ENCODE measurements around the gene RHEBL1.
"Not testable (repeated sequence)": the region's sequence is repeated elsewhere in the genome, so short reads cannot be mapped to it uniquely, and the experiment has no call there.

Gene RHEBL1

DNA sequence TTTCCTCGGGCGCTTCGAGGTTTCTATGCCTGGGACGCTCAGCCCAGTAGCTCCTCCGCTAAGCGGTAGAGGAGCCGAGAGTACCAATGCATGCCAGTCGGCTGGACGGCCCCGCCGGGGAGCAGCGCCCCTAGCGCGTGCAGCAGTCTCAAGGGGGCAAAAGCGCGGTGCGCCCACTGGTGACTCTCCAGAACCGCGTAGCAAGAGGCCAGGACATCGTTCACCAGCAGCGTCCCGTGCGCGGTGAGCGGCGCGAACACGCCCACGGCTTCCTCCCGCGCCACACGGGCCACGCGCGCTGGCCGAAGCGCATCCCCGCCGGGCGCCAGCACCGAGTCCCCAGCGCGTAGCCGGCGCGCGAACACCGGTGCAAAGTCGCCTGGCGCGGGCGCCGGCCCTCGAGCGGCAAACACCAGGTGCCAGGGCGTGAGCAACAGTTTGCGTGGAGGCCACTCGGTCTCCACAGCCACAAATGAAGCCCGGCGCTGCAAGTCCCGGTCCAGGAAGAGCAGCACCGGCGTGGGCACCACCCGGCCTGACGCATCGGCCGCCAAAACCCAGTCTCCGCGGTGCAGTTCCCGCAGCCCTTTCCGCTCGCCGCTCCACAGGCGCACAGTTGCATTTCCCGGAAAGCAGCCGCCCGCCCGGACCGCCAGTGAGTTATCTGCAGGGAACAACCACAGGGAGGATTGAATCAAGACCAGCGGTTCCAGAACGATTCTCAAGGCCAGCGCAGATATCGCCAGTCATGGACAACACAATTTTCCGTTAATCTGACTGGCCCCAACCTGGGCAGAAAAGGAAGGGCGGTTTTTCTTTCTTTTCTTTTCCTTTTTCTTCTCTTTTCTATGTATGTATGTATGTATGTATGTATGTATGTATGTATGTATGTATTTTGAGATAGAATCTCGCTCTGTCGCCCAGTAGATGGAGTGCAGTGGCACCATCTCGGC lies 20.3 kb upstream of the RHEBL1 start:
- DNase-seq (ENCODE audit: low spot score) = no peak

DNA sequence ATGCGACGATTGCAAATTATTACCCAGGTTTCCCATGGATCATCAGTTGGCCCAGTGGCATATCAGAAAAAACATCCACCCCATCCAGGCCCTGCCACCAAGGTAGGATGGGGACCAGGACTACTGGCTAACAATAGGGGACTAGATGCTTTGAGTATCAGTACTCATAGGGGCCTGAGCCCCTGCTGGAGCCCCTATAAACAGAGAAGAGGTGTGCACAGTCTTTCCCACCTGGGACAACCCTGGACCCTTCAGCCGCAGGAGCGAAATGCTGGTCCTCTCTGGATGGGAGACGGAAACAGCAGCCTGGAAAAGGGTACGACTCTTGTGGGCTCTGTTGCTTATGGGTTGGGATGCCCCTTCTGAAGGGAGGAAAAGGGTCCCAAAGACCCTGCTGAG lies 19.2 kb upstream of the RHEBL1 start:
- no peak for DNase-seq (ENCODE audit: low spot score)

DNA sequence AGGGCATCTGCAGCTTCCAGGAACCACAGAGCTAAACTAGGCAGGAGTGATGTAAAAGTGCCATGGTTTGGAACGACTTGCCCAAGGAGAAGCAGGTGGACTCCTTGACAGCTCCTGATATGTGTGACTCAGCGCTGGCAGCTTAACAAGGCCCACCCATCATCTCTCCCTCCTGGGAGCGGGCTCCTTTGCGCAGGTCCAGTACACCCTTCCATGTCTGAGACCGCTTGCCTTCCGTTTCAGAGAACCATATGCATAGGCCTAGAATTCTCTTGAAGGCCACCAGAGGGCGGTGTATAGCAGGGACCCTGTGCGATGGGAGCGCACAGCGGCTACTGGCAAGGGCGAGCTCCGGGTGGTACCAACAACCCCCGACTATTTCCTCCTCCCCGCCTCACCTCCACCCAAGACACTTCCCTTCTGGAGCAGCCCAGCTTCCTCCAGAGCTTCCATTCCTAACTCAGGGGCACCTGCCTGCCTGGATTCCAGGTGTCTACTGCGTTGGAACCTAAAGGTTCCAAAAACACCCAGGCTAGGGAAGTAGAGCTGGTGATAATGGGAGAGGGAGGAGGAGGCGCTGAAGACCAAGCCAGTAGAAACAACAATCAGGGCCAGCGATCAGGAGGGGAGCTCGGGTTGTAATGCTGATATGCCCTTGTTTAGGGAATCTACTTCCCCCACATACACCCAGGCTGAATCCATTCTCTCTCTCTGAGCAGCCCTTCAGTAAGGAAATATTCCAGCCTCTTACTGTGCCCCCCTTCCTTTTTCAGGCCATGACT lies 18.6 kb upstream of the RHEBL1 start:
- DNase-seq (ENCODE audit: low spot score) = peak; percentile 91

DNA sequence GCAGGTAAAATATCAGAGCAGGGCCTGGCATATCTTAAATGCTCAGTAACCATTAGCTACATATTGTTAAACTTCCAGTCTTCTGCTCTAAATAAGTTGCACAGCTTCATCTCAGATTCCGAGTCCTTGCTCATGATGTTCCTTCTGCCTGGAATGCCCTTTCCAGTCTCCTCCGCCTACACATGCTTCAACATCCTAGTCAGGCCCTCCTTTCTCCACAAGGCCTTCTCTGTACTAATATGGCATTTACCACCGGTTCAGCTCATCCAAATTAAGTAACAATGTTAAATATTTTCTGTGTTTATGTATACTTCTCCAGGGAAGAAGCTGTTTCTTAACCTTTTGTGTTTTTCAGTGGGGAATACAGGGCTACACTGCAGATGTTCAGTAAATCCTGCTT lies 16.3 kb upstream of the RHEBL1 start:
- DNase-seq (ENCODE audit: low spot score) = no peak

DNA sequence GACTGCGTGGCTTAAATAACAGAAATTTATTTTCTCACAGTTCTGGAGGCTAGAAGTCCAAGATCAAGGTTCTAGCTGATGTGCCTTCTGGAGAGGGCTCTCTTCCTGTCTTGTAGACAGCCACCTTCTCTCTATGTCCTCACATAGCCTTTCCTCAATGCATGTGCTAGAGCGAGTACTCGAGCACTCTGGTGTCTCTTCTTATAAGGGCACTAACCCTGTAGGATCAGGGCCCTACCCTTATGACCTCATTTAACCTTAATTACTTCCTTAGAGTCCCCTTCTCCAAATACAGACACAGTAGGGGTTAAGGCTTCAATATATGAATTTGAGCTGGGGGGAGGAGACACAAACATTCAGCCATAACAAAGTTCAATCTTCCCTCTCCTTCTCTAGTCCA lies 14.7 kb upstream of the RHEBL1 start:
- DNase-seq (ENCODE audit: low spot score) = no peak

DNA sequence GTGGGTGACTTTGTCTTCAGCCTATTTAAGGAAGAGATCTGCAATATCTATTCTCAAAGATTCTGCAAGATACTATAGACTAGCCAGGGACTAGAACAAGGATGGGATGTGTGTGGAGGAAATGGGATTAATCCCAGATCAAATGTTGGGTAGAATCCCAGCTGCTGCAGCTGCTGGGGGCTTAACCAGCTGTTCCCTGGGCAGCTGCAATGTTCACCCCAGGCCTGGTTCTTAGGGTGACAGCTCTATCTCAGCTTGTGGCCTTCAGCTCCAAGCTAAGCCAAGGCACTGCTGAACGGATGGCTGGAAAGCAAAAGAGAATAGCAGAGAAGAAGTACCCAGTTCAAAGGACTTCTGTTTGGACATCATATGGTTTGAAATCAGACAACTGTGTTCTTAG lies 10.0 kb upstream of the RHEBL1 start:
- DNase-seq (ENCODE audit: low spot score) = no peak

DNA sequence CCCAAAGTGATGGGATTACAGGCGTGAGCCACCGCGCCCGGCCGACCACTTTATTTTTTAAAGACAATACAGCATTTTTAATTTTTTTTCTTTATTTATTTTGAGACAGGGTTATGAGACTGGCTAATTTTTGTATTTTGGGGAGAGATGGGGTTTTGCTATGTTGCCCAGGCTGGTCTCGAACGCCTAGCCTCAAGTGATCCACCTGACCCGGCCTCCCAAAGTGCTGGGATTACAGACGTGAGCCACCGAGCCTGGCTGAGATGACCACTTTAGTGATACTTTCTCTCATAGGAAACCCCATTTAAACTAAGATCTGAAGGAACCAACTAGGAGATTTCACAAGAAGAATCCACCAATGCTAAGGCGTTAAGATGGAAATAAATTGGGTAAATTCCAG lies 1.2 kb upstream of the RHEBL1 start:
- no peak for DNase-seq (ENCODE audit: low spot score)

DNA sequence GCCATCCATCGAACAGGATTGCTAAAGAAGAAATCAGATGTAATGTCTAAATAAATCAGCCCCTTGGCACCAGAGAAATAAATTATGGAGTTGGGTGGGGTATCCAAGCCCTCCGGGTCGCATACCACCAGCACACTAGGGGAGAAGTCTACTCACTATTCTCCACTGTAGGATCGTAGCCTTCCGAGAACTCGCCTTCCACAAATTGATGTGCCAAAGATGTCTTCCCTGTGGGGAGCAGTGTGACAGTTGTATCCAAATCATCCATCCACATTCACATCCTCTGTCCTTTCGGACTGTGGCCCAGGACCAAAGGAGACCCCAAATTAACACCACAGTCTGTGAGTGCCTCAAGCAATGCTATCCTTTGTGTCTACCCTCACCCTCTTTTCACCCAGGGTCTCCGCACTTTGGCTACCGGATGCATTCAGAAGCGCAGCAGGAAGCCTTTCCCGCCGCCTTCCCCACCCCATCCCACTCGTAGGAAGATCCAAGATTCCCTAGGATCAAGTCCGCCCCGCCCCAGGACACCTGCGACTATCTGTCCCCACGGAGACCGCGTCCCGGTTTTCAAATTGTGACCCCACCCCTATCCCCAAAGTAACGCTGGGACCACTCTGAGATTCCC lies 786 bp downstream of the RHEBL1 start:
- no peak for DNase-seq (ENCODE audit: low spot score)

DNA sequence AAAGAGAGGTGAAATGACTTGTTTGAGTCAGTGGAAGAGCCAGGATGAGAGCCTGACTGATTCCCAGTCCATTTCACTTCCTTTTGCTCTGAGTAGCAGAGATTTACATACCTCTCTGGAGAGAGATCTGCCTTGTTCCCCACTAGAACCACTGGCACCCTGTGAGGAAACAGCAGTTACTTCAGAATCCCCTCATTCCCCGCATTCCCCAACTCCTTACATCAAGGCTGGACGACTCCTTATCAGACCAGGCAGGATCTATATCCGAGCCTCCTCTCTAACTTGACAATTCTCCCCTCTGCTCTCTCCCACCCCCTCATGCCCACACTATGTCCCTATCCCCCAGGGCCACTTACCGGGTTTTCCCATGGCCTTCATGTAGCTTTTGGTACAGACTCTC lies 3.7 kb downstream of the RHEBL1 start:
- DNase-seq (ENCODE audit: low spot score) = no peak

DNA sequence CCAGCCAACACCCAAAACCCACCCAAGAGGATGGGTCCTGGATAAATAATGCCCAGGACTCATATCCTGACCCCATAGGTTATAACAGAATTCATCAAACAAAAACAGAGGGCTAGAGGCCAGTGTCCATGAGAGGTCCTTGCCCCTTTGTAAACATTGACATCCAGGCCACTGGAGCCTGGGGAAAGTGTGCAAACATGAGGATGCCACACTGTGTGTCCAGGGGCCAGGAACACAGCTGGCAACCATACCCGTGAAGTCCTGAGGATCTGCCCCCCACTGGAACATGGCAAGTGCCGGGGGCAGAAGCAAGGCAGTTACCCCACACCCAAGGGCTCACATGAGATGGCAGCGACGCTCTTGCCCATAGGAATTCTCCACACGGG lies 5.0 kb downstream of the RHEBL1 start:
- DNase-seq (ENCODE audit: low spot score) = no peak

DNA sequence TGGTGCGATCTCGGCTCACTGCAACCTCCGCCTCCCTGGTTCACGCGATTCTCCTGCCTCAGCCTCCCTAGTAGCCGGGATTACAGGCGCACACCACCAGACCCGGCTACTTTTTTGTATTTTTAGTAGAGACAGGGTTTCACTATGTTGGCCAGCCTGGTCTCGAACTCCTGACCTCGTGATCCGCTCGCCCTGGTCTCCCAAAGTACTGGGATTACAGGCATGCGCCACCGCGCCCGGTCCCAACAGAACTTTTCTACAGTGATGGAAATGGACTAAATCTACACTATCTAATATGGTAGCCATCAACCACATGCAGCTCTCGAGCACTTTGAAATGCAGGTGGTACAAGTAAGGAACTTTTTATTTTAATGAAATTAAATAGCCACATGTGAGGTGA lies 7.9 kb downstream of the RHEBL1 start:
- not testable (repeated sequence) for DNase-seq (ENCODE audit: low spot score)

DNA sequence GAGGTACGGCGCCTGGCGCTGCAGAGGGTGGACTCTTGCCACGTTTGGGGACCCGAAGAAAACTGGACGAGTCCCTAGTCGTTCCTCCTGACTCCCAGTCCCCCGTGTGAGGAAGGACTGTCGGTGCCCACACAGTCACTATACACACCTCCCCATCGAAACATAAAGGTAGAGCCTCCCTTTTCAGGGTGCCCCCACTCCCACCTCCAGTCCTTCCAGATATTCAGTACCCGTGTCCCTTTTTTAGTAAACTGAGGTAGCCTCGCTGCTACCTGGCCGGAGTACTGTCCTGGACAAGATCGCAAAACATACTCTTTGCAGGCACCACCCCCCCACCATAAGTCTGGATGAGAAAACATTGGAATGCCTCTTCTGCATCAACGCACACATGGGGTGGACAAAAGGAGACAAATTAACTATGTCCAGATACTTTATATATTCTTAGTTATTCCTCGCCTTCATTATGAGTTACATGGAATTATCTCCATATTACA lies 8.6 kb downstream of the RHEBL1 start:
- no peak for DNase-seq (ENCODE audit: low spot score)

DNA sequence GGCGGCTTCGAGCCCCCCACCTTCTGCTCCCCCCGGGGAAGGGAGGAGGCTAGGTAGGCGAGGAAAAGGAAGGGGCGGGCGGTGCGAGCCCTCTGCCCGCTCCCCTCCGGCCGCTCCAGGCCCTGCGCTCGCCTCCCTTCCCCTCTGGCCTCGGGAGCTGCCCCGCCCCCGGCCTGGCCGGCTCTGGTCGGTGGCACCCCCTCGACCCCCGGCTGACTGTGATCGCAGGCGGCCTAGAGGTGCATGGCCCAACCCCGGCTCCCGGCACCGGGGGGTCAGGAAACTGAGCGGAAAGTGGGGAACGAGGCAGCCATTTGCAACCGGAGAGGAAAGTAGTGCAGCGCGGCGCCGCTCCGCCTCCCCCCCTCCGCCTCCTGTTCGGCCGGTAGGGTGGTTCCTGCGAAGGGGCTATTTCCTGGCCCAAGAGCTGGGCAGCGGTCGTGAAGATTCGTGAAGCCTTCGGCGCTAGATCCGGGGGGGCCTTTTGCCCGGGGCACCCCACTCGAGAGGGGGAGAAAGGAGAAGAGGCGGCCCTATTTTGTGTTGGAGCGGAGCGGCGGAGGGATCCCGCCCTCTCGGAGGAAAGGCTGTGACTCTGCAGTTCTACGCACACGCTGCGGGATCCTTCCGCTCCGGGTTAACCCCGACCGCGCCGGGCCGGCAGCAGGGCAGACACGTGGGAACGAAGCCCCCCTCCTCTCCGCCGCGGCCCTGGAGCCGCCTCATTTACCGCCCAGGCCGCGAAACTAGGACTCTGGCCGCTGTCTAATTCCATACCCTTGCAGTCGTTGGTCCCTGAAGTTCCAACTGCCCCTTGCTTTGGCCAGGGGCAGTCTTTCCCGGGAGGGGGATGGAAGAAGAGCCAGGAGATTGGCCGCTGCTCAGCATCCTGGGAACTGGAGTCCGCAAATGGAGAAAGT lies 9.3 kb downstream of the RHEBL1 start, which contains the start of gene KMT2D:
TSS of gene KMT2D (minus strand) at position 558 of the 920 bp plus-strand sequence. CDS start 5,470 bp downstream, outside the sequence.
- peak; percentile 84 for DNase-seq (ENCODE audit: low spot score)

DNA sequence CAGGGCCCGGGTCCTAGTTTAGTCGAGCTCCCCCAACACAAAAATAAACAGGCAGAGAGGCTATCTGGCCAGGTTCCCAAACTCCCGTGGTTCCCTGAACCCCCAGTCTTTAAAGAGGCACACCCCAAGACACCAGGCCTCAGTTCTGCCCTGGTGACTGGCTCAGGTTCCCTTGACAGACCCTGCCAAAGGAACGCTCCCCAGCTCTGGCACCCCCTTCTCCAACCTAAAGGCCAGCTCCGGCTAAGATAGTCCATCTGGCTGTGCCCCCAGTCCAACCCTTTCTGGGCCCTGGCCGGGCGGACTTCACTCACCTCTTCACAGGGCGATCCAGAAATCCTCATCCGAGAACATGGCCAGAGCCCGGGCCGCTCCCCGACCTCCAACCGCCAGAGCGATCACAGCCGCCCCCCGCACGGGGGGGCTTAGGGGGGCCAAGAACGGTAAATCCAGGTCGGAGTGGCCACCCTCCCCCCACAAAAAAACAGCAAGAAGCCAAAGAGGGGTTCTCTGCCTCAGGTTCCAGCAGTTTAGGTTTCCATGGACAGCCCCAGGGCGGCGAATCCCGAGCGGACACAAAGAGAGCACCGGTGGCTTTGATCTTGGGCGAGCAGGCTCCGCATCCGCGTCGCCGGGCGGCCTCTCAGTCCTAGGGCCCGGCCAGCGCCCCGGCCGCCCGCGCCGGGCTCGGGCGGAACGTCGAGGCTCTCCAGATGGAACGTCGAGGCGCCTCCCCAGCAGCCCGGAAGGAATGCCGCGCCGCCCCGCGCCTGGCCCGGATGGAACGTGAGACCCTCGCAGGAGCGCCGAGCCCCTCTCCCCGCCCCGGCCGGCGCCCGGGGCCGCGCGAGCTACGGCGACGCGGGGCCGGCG lies 10.2 kb downstream of the RHEBL1 start:
- DNase-seq (ENCODE audit: low spot score) = no peak

DNA sequence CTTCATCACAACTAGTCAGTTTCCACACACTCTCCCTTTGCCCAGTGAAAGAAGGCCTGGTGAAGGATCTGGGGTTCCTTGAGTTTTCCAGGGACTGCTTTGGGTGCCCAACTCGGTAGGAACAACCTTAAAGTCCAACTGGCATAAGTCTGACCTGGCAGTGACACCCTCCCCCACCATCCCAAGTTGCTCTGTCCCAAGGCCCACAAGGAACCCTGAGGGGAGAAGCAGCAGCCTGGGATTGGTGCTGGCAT lies 10.8 kb downstream of the RHEBL1 start:
- no peak for DNase-seq (ENCODE audit: low spot score)

DNA sequence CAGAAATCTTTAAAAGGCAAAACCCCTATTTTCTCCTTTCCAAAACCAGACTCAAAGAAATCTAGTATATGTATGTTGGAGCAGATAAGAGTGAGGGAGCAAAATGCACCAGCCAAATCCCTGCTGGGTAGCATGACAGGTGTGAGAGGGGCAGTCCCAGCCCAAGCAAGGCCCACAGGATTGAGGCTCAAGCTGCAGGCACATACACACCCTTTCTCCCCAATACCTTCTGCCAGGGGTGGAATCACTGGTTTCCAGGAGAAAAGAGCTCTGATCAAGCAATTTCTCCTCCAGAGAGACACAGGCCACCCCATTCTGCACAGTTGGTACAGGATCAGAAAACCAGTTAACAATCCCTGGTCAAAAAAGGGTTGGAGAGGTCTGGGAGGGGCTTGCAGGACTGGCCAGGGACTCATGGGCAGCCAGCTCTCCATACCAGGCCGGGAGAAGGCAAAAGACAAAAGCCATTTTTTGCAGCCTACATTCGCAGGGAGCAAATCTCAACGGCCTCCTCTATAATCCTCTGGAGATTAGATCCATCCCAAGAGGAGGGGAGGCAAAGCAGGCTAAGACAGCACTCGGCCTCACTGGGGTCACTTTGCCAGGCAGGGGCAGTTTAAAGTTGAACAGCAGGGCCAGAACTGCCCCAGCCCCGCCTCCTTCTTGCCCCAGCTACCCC lies 11.3 kb downstream of the RHEBL1 start:
- no peak for DNase-seq (ENCODE audit: low spot score)

DNA sequence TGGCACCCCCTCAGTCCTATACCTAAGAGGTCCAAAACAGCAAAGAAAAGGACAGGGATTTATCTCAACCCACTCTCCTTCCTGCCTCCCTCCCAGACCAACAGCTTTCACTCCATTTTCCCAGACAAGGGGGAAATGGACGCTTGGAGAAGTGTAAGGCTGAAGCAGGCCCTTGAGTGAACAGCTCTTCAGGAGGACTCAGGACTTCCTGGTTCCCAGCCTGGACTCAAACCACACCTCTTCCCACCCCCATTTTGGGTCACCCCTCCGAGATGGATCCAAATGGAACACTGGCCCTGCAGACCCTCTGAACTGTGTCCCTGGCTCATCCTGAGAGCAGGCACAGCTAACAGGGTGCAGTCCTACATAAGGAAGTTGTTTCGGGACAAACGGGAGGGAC lies 11.9 kb downstream of the RHEBL1 start:
- DNase-seq (ENCODE audit: low spot score) = no peak

DNA sequence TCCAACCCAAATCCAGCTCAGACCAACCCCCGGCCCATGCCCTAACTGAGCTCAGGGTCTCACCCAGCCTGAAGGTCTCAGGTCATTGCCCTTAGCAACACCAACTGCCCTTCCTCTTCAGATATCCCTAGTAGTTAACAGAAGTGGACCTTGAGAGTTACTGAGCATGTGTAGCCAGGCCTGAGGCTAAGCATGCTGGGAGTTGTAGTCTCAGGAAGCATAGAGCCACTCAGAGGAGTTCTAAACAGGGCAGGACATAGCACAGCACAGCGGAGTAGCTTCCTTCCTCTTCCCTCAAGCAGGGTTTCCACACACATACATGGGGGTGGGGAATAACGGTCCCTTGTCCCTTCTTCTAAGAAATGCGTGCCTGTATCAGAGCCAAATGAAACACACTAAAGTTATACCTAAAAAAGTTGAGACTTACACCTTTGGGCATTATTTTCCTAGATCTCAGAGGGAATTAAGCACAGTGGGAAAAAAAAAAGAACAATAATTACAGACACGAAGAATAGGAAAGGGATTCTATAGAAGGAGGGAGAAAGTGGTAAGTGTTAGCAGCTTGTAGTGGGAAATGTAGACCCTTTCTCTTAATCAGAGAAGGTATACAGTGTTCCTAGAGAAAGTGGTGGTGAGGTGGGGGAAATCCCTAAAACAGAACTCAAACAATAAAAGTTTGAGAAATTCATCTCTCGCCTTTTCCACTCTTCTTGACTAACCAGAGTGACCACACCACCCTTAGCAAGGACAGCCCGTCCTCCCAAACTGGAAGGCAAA lies 13.6 kb downstream of the RHEBL1 start:
- DNase-seq (ENCODE audit: low spot score) = peak; percentile 90

DNA sequence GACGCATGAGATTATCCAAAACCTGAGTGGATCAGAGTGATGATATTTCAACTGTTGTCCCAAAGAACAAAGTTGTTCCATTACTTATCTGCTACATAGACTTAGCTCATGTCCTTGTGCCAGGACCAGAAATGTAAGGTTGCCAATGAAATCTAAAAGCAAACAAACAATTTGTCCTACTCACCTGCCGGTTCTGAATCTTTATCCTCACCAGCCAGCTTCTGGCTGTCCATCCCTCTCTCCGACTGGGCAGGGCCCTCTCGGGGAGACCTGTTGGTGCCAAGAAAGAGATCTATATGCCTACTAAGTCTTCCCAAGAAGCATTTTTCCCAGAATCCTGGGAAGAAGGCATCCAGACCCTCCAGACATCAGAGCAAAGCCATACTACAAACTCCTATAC lies 14.7 kb downstream of the RHEBL1 start:
- no peak for DNase-seq (ENCODE audit: low spot score)

All from pons (tissue), 1 donor.